ENCODE results near the gene DNMBP.
"Not testable (repeated sequence)": the region's sequence is repeated elsewhere in the genome, so short reads cannot be mapped to it uniquely, and the experiment has no call there.

Gene DNMBP

DNA sequence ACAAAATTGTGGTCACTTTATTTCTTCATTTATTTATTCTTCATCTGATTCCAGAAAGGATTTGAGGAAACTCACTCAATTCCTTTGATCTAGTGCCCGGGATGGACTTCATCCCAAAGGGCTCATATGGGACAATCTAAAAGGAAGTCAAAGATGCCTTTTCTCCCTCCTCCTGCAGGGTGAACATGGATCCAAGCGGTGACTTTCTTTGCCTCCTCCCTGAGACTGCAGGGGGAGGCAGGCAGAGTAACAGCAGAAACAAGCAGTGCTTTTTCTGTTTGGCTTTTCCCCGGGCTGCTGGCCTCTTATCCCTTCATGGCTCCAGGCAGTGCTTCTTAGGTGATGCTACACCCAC is 10.0 kb upstream of the DNMBP start:
- in situ Hi-C loops (cut with HindIII; ENCODE audit: low sequenced_read_pairs): loop anchor here (5.0 kb wide), 1 partner anchor 97 kb away; no protein-coding TSS in a partner anchor

DNA sequence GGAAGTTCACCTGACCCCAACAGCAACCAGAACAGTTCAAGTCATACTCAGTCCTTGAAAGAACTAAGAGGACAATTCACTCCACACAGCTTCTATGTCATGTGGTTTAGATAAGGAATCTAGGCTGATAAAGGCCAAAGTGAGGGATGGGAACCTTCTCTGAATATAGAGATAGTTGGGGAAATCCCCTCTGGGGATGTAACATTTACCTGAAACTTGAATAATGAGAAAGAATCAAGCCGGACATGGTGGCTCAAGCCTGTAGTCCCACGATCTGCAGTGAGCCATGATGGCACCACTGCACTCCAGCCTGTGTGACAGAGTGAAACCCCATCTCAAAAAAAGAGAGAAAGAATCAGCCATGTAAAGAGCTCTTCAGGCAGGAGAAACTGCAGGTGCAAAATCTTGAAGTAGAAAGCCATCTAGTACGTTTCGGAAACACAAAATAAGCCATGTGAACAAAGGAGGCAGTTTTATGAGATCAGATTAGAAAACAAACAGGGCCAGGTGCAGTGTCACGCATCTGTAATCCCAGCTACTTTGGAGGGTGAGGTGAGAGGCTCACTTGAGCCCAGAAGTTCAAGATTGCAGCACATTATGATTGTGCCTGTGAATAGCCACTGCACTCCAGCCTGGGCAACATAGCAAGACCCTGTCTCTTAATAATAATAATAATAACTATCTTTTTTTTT is 4.5 kb upstream of the DNMBP start:
- in situ Hi-C loops (cut with HindIII; ENCODE audit: low sequenced_read_pairs): no loop called here

DNA sequence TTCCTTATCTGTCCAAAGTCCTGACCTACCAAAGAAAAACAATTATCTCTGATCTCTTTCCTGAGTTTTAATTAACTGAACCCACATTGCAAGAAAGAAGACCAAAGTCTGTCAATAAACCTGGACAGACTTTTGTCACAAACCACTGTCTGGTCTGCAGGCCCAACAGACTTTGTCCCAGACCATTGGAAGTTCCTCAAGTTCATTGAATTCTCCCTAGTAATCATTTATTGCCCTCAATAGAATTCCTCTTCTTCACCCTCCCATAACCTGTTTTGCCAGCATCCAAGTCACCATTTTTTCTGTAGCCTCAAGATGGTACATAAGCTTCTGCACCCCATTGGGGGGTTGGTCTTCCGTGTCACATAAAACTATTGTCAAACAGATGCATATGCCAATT is 3.9 kb upstream of the DNMBP start:
- in situ Hi-C loops (cut with HindIII; ENCODE audit: low sequenced_read_pairs): no loop called here

DNA sequence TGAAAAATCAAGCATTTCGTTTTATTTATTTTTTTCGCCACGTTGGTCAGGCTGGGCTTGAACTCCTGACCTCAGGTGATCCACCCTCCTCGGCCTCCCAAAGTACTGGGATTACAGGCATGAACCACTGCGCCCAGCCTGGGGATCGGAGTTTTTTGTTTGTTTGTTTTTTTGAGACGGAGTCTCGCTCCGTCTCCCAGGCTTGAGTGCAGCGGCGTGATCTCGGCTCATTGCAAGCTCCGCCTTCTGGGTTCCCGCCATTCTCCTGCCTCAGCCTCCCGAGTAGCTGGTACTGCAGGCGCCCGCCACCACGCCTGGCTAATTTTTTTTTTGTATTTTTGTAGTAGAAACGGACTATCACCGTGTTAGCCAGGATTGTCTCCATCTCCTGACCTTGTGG is 2.2 kb upstream of the DNMBP start:
- in situ Hi-C loops (cut with HindIII; ENCODE audit: low sequenced_read_pairs): not testable (repeated sequence)

DNA sequence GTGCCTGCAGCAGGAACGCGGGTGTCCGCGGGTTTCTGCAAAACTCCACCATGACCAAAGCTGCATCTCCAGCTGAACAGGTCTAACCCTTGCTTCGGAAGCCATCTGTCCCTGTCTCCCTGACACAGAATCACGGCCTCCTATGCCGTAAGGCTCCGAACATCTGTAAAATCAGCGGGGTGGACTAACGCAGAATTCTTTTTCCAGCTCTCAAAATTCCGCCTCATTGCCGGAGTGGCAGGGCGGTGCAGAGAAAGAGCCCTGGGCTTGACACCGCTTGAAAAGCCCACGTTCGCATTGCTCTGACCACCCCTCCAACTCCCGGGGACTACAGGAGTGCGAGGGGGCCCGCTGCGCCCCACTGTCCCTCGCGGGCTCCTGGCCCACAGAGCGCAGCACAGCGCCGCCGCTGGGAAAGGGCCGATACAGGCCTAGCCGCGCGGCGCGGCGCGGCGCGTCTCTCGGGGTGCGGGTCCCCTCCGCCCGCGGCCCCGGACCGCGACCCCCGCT is 409 bp downstream of the DNMBP start:
- in situ Hi-C loops (cut with HindIII; ENCODE audit: low sequenced_read_pairs): no loop called here

DNA sequence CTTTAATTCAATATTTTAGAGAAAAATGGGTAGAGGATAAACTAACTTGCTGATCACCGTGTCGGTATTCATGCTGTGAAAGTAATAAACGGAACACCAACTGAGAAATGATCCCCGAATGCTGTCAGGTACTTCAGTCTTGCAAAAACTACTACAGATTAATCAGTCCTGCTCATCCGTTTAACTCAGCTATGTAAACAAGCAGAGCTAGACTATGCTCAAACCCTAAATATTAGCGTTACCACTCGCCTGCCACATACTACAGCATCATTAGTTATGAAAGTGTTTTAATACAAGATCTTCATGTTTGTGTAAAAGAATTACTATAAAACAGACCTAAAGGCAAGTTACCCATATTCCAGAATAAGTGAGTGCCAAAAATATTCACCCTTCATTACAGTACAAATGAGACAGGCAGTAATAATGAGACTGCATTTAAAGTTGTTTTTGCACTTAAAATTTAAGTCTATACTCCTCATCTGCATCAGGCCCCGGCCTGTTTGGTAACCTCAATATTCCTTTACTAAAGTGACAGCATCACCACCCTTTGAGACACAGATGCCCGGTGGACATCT is 952 bp downstream of the DNMBP start:
- in situ Hi-C loops (cut with HindIII; ENCODE audit: low sequenced_read_pairs): no loop called here

DNA sequence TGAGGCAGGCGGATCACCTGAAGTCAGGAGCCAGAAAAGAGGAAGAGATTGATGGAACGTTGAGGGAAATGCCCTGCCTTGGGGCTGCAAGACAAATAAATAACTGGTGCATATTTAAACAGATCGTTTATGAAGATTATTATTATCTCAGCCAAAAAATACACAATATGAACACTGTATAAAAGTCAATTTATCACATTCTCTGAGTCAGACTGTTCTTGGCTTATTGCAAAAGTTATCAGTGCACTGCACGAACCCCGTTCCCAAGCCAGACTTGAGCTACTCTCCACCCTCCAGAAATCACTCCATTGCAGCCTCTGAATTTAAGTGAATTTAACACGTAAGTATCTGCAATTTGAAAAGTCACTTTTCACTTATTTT is 1.6 kb downstream of the DNMBP start:
- in situ Hi-C loops (cut with HindIII; ENCODE audit: low sequenced_read_pairs): no loop called here

DNA sequence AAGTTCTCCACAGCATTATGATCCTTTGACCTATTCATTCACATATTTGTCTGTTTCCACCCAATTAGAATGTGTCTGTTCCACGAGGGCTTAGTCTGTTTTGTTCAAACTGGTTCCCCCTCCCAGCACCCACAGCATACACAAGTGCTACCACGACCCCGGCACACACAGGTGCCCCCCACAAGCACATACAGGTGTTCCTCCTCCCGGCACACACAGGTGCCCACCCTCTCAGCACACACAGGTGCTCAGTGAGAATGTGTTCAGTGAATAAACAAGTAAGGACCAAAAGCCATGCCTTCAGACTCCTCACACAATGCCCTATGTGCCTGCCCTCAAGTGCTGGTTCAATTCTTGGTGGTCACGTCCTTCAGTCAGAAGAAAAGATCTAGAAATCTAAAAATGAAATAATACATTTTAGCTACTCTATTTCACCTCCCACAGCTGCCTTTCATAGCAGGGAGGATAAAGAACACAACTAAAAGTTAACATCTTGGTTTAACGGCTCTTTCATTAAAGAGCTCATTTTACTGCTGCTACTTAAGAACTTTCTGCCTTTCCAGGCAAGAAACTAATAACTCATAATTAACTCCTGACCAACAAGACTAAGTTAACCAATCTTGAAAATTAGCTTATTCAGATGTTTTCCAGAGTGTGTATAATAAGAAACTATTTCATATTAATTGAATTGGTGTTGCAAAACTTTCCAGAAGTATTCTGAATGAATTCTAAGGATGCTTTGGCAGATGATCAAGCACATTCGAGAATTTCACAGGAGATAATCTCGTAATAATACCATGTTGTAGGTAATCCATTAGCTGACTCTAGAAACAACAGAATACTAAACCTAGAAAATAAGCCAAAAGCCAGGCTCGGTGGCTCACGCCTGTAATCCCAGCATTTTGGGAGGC is 2.3 kb downstream of the DNMBP start:
- in situ Hi-C loops (cut with HindIII; ENCODE audit: low sequenced_read_pairs): no loop called here

DNA sequence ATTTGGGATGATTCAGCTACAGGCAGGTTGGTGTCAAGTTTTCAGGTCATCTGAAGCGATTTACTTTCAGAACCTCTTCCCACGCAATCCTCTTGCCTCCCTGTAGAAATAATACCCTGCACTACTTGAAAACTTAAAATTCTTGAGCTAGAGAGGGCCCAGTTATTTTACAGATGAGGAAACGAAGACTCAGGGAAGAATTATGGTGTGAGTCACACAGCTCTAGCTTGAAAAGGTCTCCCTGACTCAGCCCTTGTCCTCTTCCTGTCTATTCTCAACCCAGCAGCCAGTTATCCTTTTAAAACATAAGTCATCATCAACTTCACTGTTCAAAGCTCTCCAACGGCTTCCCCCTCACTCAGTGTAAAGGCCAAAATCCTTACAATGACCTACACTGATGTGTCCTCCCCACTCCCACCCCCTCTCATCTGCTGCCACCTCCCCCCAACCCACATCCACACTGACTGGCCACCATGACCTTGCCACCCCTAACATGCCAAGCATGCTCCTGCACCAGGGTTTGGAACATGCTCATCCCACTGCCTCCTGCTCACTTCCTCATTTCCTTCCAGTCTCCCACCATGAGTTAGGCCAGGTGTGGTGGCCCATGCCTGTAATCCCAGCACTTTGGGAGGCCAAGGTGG is 3.4 kb downstream of the DNMBP start:
- in situ Hi-C loops (cut with HindIII; ENCODE audit: low sequenced_read_pairs): no loop called here

DNA sequence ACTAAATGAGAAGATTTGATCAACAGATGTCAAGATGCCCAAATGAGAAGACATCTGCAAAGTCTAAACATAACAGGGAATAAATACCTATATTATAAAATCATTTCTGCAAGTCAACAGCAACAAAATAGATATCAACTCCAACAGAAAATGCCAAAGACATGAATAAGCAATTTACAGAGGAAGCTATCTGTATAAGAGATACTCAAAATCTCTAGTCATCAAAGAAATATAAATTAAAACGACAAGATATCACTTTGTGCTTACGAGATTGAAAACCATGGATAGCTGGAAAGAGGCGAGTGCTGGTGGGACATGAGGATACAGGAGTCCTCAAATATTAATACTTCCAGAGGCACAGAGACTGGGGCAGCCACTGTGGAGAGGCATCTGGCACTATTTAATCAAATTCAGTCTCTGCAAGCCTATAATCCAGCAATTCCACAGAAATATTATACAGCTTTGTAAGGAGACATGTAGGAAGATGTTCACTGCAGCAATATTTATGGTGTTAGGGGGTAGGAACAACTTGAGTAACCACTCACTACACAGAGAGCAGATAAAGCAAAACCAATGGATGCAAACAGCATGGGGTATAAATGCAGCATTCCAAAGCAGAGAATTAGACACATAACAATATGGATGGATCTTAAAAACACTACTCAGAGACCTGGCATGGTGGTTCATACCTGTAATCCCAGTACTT is 4.8 kb downstream of the DNMBP start:
- in situ Hi-C loops (cut with HindIII; ENCODE audit: low sequenced_read_pairs): no loop called here

DNA sequence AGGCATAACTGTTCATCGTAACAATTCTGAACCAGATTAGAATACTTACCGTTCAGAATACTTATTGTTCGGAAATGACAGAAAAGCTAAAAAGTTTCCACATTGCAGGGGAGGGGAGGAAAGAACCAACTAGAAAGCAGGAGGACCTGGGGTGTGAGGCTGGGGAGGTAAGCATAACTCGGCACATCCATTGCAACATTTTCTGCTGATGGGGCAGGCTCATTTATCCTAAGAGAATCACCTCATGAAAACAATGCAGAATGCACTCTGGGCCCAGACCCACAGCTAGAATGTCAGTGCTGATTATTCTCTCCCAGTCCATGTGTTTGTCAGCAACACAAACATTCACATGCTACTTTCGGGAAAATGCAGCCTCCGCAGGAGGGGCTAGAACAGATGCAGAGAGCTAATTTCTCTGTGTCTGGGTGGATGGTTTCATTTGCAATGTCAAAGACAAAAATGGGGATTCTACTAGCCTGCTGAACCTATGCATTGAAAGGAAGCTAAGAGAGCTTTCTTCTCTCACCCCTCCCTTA is 9.6 kb downstream of the DNMBP start:
- in situ Hi-C loops (cut with HindIII; ENCODE audit: low sequenced_read_pairs): no loop called here

DNA sequence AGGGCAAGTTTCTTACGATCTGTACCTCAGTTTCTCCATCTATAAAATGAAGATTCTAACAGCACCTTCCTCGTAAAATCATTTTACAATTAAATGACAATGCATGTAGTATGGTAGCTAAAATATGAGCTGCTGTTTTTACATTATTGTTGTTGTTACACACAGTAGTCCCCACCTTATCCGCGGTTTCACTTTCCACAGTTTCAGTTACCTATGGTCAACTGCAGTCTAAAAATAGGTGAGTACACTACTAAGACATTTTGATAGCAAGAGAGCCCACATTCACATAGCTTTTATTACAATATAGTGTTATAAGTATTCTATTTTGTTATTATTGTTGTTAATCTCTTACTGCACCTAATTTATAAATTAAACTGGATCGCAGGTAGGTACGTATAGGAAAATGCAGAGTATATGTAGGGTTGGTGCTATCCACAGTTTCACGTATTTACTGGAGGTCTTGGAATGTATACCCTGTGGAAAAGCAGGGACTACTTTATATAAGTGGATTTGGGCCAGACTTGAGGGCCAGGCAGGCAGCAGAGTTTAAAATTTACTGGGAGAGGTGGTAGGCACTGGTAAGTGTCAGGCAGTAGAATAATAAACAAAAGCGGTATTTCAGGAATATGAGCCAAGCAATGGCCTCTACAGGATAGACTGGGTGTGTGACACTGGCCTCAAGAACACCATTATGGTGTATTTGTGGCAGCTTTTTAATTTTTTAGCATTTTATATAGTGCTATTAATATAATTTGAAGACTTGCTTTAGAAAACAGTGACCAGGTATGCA is 10.2 kb downstream of the DNMBP start:
- in situ Hi-C loops (cut with HindIII; ENCODE audit: low sequenced_read_pairs): no loop called here

DNA sequence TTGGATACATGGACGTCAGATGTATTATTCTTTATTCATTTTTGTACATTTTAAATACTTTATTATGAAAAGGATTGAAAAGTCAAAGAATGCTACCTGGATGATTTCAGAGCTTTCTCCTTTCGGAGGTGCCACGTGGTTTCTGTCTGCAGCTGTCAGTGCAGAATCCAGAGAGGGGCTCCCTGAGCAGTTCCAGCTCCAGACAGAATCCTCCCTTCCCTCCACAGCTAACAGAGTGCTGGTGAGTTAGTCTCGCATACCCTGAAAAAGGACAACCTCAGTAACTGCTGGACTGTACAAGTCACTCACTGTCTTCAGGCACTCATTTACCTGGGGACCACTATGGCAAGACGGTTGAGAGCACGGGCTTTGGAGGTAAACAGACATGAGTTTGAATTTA is 10.9 kb downstream of the DNMBP start:
- in situ Hi-C loops (cut with HindIII; ENCODE audit: low sequenced_read_pairs): no loop called here

DNA sequence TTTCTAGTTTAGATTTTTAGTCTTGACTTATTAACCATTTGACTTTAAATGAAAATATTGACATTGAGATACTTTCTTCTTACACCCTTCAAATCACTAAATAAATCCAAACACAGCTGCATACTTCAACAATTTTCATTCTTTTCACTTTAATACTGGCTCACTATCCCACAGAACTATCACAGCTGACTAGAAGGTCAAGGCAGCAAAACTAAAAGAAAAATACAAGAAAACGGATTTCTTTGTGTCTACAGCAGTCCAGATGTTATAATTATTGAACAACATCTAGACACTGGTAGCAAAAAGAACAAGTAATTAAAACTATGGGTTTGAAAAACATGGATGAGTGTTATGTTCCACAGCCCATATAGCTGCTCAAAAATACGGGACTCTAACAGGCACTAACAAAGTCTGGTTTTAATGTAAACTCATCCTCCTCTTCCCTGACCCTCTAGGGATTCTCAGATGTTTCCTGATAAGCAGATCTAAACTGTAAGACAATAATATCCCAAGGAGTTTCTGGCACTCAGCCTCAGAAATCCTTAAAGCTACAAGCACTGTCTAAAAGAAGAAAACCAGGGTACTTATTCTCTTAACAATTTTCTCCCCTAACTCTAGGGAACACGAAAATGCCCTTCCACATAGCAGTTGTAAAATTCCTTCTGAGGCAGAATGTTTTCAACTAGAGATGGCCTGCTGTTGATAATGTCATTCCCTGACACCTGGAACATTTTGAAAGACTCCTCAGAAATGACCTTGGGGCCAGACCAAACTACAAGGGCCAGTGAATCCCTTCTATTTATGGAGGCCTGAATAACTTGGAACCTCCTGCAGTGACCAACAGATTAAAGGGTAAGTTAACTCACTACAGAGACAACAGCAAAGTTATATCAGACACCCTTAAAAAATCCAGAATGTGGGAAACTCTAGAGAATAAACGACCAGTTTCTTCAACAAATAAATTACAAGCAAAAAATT is 12.8 kb downstream of the DNMBP start:
- in situ Hi-C loops (cut with HindIII; ENCODE audit: low sequenced_read_pairs): no loop called here

DNA sequence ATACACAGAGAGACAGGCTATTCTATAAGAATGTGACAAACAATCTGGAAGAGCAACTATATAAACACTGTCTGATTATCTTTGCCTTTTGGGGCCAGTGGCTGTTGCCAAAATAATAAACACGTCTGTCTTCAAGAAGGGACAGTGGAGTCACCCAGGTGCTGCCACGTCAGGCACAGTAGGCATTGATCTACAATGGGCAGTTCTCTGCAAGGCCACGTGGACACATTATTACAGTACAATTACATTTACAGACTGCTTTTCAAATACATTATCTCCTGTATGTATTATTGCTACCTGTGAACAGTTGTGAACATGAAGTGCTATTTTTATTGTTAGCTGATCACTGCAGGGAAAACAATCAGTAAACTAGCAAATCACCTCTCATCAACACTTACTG is 14.0 kb downstream of the DNMBP start:
- in situ Hi-C loops (cut with HindIII; ENCODE audit: low sequenced_read_pairs): no loop called here

DNA sequence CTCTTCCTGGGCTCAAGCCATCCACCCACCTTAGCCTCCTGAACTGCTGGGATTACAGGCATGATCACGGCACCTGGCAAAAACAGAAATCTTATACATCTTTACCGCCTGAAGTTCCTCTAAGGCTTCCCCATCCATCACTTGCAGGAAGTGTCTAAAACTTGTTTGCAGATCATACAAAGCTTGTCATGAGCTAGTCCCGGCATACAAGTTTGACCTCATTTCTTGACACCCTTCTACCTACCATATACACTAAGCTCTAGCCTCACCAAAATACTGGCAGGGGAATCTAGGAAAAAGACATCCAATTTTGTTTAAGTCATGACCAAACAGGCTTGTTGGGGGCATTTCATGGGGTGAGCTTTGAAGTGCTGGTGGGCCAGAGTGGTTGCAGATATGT is 14.5 kb downstream of the DNMBP start:
- in situ Hi-C loops (cut with HindIII; ENCODE audit: low sequenced_read_pairs): no loop called here

DNA sequence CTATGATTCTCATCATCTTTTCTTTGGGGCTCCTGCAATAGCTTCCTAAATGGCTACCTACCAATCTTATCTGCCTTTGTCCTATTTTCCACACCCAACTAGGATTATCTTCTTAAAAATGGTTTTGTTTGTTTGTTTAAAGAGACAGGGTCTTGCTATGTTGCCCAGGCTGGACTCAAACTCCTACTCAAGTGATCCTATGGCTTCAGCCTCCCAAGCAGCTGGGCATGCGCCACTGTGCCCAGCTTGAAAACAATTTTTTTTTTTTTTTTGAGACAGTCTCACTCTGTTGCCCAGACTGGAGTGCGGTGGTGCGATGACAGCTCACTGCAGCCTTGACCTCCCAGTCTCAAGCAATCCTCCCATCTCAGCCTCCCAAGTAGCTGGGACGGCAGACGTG is 14.9 kb downstream of the DNMBP start:
- in situ Hi-C loops (cut with HindIII; ENCODE audit: low sequenced_read_pairs): no loop called here

Data from endothelial cell of hepatic sinusoid (primary cell).